Erythroblast (primary cell): ENCODE measurements around the gene MVD.

Source experiments
- GATA1 ChIP-seq: IDR thresholded peaks from 2 replicates; pipeline ENCODE4 v1.6.1; 2011; ENCODE audit warnings: low read depth, mild to moderate bottlenecking, control low read depth, low read length, moderate library complexity
- POLR2A ChIP-seq: IDR thresholded peaks from 2 replicates; pipeline ENCODE4 v1.6.1; 2011; ENCODE audit warnings: mild to moderate bottlenecking, low read length

DNA sequence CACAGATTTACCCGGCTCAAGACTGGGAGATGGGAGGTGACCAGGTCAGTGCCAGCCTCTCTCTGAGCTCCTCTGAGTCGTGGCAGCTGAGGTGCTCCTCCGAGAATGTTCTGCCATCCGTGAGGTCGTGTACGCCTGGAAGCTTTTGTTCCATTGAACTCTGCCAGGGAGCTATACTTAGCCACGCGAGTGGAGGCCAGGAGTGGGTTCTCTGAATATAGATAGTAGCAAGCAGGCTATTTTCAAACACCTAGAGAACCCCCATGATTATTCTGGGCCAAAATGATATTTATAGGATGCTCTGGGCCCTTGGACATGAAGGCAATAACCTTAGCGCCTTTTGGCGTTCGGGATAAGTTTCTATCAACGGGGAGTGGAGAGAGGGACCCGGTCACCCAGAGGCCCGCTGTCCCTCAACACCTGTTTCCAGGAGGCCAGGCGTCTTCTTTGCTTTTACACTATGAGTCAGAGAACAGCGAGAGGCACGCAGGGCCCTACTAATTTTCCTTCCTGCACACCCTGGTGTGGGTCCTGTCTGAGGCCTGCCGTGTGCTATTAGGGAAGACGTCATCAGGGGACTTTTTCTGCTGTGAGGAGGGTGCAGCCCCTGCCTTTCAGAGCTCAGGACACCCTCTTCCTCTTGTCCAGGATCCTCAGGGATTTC, 11.0 kb upstream of the MVD start:
- no peak for TF ChIP-seq POLR2A
- no peak for TF ChIP-seq GATA1
